SK-MEL-5 (cell line): ENCODE results near the gene SKI. TPM values are rescaled to one million over a fixed set of nuclear protein-coding genes. Genes with fewer than 3 reads are reported as not detected.

Source experiments
- DNase-seq: peaks from one replicate; pipeline ENCODE4 v3.0.0-alpha.2; 2016; ENCODE audit warnings: low read depth, low spot score
- in situ Hi-C: cut with HindIII; loops from 2 replicates; pipeline ENCODE4 v1.10.0; 2016; ENCODE audit warnings: low sequenced_read_pairs, high pct_unique_total_duplicates, low pct_unique_long_range_greater_than_20kb
- total RNA-seq: library from RNA; depleted of rRNA; stranded (reverse); fragments of >200 nt; shearing (Covaris generic); gene quantifications from 2 replicates; pipeline ENCODE4 v1.2.3, GENCODE V29; 2014

The SKI gene
- total RNA-seq, 1 experiment from 2014 or later, result 3.9 TPM

GRCh38 chr1:2192031-2192995 lies 35.8 kb upstream of the SKI start:
- DNase-seq, result no peak
- in situ Hi-C loops, result no loop called here

DNA sequence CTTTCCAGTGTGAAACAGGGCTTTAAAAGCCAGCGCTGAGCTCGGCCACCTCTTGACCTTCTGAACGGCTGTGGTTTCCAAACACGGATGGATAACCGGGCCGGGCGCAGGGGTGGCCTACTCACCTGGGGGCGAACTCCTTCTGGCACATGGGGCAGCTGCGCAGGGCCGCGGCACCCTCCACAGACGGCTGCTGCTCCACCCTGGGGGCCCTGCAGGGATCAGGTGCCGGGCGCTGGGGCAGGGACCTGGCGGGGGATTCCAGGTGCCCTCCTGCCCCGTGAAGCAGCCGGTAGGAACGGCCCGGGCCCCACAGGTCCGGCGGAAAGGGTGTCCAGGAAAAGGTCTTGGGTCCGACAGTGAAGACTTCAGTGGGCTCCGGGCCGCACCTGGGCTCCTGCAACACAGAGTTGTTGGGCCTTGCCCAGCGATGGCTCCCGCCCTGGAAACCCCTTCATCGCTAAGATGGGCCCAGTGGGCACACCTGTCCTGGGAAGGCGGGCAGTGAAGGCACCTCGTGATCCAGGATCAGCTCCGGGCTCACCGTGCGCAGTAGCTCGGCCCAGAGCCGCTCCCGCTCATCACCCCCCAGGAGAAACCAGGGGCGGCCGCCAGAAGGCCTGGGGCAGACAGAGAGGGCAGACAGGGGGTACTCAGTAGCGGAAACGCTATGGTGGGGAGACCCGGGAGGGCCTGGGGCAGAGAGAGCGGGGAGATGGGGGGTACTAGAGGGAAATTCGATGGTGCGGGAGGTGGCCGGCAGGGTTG lies 34.4 kb upstream of the SKI start:
- in situ Hi-C loops, result no loop called here
- DNase-seq, result no peak

DNA sequence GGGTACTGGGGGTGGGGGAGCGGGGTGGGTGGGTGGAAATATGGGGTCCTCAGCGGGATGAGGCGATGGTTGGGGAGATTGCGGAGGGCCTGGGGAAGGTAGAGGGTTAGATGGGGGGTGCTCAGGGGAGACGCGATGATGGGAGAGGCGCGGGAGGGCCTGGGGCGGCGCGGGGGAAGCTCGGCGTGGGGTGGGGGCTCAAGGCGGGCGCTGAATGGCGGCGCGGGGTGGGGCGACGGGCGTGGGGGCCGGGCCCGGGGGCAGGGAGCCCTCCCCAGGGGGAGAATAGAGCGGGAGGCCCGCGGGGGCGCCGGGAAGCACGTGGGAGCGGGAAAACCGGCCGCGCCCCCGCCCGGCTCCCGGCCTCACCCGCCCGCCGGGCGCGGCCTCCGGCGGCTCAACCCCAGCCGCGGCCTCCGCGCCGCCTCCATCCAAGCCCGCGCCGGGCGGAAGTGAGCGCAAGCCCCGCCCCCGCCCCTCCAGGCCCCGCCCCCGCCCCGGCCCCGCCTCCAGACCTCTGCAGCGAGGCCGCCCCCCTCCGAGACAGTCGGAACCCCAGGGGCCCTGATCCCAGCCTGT lies 33.7 kb upstream of the SKI start, which contains the start of gene FAAP20:
Gene FAAP20, minus strand, starts transcription at position 454 of the 579 bp plus-strand sequence. Its CDS starts 23 bp downstream, at position 431.
- in situ Hi-C loops, result no loop called here

DNA sequence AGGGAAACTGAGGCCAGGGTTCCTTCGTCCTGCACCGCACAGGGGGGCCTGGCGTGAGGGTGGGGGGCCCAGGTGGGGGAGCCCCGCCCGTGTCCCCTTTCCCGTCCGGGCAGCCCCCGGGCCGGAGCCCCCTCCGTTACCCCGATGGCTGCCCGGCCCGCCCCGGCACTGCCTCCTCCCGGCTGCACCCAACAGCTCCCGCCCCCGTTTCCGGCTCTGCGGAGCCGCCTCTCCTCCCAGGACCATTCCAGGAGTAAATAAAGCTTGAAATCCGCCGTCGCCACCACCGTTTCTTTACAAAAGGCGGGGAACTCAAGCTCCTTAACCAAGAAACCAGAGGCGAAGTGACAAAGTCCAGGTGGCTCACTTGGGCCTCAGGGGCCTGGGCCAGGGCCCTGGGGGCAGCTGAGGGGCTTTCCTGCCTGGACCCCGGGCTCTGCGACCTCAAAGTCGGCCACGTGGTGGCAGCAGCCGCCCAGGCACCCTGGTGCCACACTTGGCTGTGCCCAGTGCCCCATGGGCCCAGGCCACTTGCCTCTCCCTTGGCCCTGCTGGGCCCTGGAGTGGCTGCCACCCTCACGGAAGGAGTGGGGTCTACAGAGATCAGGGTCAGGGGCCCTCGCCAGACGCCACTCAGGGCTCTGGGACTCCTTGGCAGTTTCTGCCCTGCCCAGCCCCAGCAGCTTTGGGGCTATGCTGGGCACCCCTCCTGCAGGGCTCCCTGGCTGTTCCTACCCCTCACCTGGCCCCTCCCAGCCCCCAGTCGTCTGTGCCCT lies 33.0 kb upstream of the SKI start:
- in situ Hi-C loops, result no loop called here
- peak; percentile 83 for DNase-seq

More for the DNA sequence above, 33.7 kb upstream of the SKI start, which contains the start of gene FAAP20:
- peak; percentile 50 for DNase-seq

- DNase-seq, result no peak
Measured at GRCh38 chr1:2195785-2196184, 32.3 kb upstream of the SKI start.

GRCh38 chr1:2196901-2197638 lies 31.0 kb upstream of the SKI start:
- DNase-seq, result no peak
- in situ Hi-C loops, result no loop called here

More at GRCh38 chr1:2195785-2196184, 32.3 kb upstream of the SKI start:
- in situ Hi-C loops, result no loop called here

DNA sequence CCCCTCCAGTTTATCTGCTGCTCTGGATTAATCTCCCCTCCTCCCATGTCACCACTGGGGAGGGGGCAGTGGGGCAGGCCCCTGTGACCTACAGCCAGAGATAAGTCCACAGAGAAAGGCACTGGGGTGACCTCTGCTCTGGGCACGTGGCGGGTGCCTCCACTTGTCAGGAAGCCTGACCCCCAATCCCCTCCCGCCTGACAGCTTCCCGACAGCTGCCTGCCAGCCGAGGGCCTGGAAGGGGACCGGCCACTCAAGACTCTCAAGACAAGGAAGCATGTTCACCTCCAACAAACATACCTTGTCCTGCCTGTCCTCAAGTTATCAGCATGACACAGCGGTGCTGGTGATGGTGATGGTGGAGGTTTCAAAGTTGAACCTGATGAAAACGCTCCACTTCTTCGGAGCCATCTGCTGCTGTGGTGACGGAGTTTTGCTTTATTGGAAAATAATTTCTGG lies 30.4 kb upstream of the SKI start:
- no peak for DNase-seq
- in situ Hi-C loops, result no loop called here

- no peak for DNase-seq
- in situ Hi-C loops, result no loop called here
Measured at GRCh38 chr1:2198571-2198970, 29.5 kb upstream of the SKI start.

DNA sequence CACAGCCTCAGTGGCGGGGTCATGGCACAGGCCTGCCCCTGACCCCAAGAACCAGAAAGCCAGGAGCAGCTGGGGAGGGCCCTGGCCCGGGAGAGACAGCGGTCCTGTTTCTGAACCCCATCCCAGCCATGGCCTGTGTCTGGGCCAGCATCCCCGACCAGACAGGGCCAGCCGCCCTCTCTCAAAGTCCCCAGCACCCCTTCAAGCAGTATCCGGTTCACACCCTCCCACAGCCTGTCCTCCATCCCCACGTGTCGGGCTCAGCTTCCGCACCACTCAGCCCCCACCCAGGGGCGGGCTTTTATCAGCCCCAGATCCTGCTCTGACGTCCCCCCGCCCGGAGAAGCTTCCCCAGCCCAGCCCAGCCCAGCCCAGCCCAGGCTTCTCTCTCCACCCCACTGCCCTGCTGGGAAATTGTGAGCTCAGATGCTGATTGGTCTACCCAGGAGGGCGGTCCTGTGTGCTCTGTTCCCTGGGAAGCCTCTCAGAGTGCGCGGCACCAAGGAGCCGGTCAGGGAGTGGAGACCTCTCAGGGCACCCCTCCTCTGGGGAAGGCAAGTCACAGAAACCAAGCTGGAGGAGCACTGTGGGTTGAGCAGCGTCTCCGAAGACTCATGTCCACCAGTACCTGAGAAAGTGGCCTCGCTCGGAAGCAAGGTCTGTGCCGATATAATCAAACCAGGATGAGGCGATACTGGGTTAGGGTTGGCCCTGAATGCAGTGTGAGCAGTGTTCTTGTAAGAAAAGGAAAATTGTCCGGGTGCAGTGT lies 28.9 kb upstream of the SKI start:
- DNase-seq, result peak; percentile 81
- in situ Hi-C loops, result no loop called here

GRCh38 chr1:2200308-2200943 lies 27.7 kb upstream of the SKI start:
- DNase-seq, result no peak
- in situ Hi-C loops, result no loop called here

GRCh38 chr1:2201062-2201461 lies 27.1 kb upstream of the SKI start:
- in situ Hi-C loops, result no loop called here

GRCh38 chr1:2202008-2202575 lies 26.0 kb upstream of the SKI start:
- no peak for DNase-seq
- in situ Hi-C loops, result no loop called here

More at GRCh38 chr1:2201062-2201461, 27.1 kb upstream of the SKI start:
- no peak for DNase-seq

DNA sequence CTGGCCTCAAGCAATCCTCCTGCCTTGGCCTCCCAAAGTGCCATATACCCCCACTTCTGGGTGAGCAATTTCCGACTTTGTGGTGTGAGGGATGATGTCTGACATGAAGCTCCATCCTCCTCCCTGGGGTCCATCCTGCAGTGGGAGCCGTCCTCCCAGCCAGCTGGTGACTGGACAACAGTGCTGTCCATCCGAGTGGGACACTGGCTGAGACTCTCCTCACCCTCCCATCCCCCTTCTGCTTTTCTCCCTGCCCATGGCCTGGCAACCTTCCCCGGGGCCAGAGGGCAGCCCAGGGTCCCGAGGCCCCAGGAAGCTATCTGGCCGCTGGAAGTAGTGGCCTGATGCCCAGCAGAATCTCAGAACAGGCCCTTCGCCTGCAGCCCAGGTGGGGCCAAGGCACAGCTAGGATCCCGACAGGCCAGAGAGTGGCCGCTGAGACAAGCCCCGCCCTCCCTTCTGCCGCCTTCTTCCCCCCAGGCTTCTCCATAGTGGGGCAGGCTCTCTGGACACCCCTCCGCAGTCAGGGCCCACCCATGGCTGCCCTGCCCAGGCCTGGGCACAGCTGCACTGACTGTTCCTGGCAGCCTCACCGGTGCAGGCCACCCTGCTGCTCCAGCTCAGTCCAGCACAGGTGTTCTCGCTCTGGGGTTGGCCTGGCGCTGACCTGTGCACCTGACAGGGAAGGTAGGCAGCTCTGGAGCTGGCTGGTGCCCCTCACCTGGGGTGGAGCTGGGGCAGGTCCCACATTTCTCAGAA lies 25.1 kb upstream of the SKI start:
- in situ Hi-C loops, result no loop called here
- no peak for DNase-seq

DNA sequence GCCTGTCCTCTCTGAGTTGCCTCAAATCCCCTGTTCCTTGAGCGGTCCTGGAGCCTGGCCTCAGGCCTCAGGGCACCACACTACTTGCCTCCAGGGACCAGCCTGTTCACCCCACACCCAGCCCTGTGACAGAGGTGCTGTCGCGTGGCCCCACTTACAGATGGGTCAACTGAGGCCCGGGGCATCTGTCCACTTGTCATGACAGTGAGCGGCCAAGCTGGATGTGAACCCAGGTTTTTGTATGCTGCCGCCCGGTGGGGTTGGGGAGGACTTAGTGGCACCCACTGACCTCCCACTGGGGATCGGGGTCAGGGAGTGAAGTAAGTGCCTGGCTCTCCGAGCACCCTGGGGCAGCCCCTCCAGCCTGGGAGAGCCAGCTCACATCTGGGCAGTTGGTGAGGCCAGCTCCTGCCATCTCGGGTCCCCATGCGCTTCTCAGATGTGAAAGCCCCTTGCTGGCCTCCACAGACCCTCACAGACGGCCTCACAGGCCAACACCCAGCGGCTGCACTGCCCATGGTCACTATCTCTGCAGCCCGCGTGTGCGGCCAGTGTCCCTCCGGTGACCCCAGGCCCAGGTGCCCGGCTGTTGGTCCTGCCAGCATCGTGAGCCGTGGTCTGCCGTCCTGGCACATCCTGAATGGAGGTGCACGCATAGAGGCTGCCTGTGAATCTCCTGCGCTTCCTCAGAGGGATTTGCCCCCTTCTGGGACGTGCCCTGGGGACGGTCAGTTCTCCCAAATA lies 24.3 kb upstream of the SKI start:
- DNase-seq, result no peak
- in situ Hi-C loops, result no loop called here
